Measurements from ENCODE around the gene TSKS.

DNA sequence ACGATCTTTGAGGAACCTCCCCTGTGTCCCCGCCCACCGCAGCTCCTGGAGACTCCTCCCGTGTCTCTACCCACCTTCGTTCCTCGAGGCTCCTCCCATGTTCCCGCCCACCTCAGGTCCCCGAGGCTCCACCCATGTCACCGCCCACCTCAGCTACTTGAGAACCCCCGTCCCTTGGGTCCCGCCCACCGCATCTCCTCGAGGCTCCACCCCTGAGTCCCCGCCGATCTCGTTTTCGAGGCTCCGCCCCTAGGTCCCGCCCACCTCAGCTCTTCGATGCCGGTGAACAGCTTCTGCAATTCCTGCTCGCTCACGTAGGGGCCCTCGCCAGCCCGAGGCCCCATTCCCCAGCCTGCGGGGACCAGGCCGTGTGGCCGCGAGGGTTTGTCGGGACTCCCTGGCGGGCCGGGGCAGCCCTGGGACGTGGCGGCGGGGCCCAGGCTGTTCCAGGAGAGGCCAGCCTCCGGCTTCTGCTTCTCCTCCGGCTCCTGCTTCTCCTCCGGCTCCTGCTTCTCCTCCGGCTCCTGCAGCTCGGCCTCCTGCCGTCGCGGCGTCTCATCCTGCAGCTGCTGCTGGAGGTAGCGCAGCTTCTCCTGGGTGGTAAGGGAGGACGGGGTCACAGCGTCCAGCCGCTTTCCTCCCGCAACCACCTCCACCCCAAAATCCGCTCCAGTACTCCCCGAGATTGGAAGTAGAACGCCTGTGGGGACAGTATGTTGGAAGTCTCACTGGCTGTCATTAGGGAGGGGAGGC lies 16.7 kb downstream of the TSKS start:
- TF ChIP-seq KLF9 (CRISPR knock-in tag; IDR thresholded peaks at IDR 0.05; ENCODE audit: low read depth) (no peak), TCF12 (IDR thresholded peaks at IDR 0.05) (no peak), TCF12 (CRISPR knock-in tag; IDR thresholded peaks at IDR 0.05) (no peak), ZMAT3 (CRISPR knock-in tag; conservative IDR thresholded peaks at IDR 0.05) (no peak), HMG20A (CRISPR knock-in tag; IDR thresholded peaks at IDR 0.05; ENCODE audit: borderline replicate concordance) (no peak), MED1 (CRISPR knock-in tag; IDR thresholded peaks at IDR 0.05) (no peak), ZNF704 (CRISPR knock-in tag; IDR thresholded peaks at IDR 0.05; ENCODE audit: borderline replicate concordance) (no peak), CBX2 (IDR thresholded peaks at IDR 0.05; ENCODE audit: low read depth, low read length) (no peak), CBX2 (CRISPR knock-in tag; IDR thresholded peaks at IDR 0.05; ENCODE audit: low read depth) (no peak), JUND (CRISPR knock-in tag; IDR thresholded peaks at IDR 0.05) (no peak), SNRNP70 (IDR thresholded peaks at IDR 0.05; ENCODE audit: low read depth, low read length) (no peak), ZNF10 (CRISPR knock-in tag; IDR thresholded peaks at IDR 0.05; ENCODE audit: borderline replicate concordance, low read depth) (no peak), STAT5B (CRISPR knock-in tag; IDR thresholded peaks at IDR 0.05) (no peak), SRY (CRISPR knock-in tag; IDR thresholded peaks at IDR 0.05) (no peak)
